ENCODE results near the gene MPC2. TPM values are rescaled to one million over a fixed set of nuclear protein-coding genes. Genes with fewer than 3 reads are reported as not detected.

The MPC2 gene
- total and polyA plus RNA-seq, 12 donors: 50.0 to 186 (median 111) TPM

DNA sequence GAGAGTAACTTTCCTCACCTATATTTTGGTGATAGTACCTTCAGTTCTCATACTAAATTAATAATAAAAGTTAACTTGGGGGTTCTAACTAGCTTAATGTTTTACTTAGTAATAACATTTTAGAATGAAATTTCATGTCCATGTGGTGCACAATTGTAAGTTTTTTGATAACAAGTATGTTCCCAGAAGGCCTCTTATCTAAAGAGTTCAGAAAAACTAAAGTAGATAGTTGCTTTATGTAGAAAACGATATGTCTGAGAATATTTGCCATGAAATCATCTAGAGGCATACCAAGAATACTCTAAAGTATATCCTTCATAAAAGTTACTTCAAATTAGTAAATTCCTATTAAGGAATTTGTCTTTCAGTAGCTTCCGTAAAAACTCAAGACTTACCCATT lies 12.8 kb downstream of the MPC2 start:
- TF ChIP-seq CTCF (IDR thresholded peaks at IDR 0.05) (no peak), POLR2A (IDR thresholded peaks at IDR 0.05) (no peak)
- no peak overlapping the region for H3K27ac ChIP-seq
- H3K9me3 ChIP-seq (replicated peaks in 1 of 3): no peaks in the 10 kb centered on the region
- H3K4me3 ChIP-seq: no peak overlapping the region
- H3K36me3 ChIP-seq (replicated peaks in 1 of 2): no peaks in the 10 kb centered on the region
- intact Hi-C loops (cut with DNase I): no loop called here
- H3K27me3 ChIP-seq: no peaks in the 10 kb centered on the region
- DNase-seq: no peak
- 87 to 97% (median 95%) methylated on average over 2 of the region's 2 CpGs for WGBS, 4 donors
- peaks cover 15 to 32% of the 10 kb centered on the region in 2 donors for H3K4me1 ChIP-seq (replicated peaks in 1 of 2)

DNA sequence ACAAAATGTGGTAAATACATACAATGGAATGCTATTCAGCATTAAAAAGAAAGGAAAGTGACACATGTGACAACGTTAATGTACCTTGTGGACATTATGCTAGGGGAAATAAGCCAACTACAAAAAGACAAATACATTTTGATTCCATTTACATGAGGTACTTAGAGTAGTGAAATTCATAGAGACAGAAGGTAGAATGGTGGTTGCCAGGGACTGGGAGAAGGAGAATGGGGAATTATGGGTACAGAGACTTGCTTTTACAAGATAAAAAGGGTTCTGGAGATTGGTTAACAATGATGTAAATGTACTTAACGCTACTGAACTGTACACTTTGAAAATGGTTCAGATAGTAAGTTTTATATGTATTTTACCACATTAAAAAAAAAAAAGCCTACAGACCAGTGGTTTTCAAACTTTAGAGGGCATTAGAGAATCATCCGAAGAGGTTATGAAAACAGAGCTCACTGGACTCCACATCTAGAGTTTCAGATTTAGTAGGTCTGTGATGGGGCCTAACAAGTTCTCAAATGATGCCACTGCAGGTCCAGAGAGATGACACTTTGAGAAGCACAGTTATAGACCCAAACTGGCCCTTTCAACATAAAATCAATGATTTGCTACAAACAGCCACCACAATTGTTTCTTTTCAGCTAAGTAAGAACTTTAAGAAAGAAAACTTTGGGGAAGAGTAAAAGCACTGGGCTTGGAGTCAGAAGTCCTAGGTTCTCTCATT lies 13.4 kb downstream of the MPC2 start:
- no peaks in the 10 kb centered on the region for H3K27me3 ChIP-seq
- no peak for DNase-seq
- H3K27ac ChIP-seq: peak overlapping the region in 1 of 5 donors; percentile 16
- no peaks in the 10 kb centered on the region for H3K9me3 ChIP-seq (replicated peaks in 1 of 3)
- H3K4me3 ChIP-seq: no peak overlapping the region
- intact Hi-C loops (cut with DNase I): no loop called here
- TF ChIP-seq POLR2A (IDR thresholded peaks at IDR 0.05): no peak
- TF ChIP-seq CTCF (IDR thresholded peaks at IDR 0.05): no peak
- H3K36me3 ChIP-seq (replicated peaks in 1 of 2): no peaks in the 10 kb centered on the region
- peaks cover 15 to 32% of the 10 kb centered on the region in 2 donors for H3K4me1 ChIP-seq (replicated peaks in 1 of 2)
- 92 to 98% (median 94%) methylated on average over 3 of the region's 3 CpGs for WGBS, 4 donors

GRCh38 chr1:167922611-167923074 lies 14.2 kb downstream of the MPC2 start:
- H3K4me3 ChIP-seq: no peak overlapping the region
- intact Hi-C loops (cut with DNase I): no loop called here
- H3K4me1 ChIP-seq (replicated peaks in 1 of 2): peaks cover 15 to 32% of the 10 kb centered on the region in 2 donors
- no peak overlapping the region for H3K27ac ChIP-seq
- H3K36me3 ChIP-seq (replicated peaks in 1 of 2): no peaks in the 10 kb centered on the region
- no peaks in the 10 kb centered on the region for H3K27me3 ChIP-seq
- no peak for DNase-seq
- TF ChIP-seq POLR2A (IDR thresholded peaks at IDR 0.05): no peak
- no peak for TF ChIP-seq CTCF (IDR thresholded peaks at IDR 0.05)
- WGBS, 4 donors: 34 to 50% (median 44%) methylated on average over 1 of the region's 1 CpG
- H3K9me3 ChIP-seq (replicated peaks in 1 of 3): no peaks in the 10 kb centered on the region

DNA sequence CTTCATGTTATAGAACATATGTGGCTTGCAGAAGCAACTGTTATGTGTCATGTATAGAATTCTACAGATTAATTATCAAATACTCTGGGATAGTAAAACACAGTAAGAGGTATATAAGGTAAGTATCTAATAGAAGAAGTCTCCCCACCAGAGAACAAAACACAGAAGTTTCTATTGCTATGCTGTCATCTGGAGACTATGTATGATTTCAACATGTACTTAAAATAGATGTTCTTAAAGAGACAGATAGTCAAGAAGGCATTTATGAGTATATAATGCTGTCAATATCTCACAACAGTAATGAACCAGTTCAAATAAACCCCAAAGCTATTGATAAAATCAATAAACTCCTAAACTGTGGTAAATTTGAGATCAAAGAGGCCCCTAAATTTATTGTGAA lies 14.8 kb downstream of the MPC2 start:
- no peak overlapping the region for H3K4me3 ChIP-seq
- H3K27ac ChIP-seq: no peak overlapping the region
- H3K27me3 ChIP-seq: no peaks in the 10 kb centered on the region
- TF ChIP-seq POLR2A (IDR thresholded peaks at IDR 0.05): no peak
- TF ChIP-seq CTCF (IDR thresholded peaks at IDR 0.05): no peak
- DNase-seq: no peak
- H3K36me3 ChIP-seq (replicated peaks in 1 of 2): no peaks in the 10 kb centered on the region
- intact Hi-C loops (cut with DNase I): no loop called here
- peaks cover 15 to 28% of the 10 kb centered on the region in 2 donors for H3K4me1 ChIP-seq (replicated peaks in 1 of 2)
- H3K9me3 ChIP-seq (replicated peaks in 1 of 3): no peaks in the 10 kb centered on the region
